NCI-H446 treated with DMSO at 0.1 percent for 48 hours (cell line): Measurements from ENCODE around the gene ECHDC1.

Experiments used
- DNase-seq: peaks from one replicate; lab custom pipeline; 2025; lab: John Stamatoyannopoulos, UW

Gene ECHDC1

DNA sequence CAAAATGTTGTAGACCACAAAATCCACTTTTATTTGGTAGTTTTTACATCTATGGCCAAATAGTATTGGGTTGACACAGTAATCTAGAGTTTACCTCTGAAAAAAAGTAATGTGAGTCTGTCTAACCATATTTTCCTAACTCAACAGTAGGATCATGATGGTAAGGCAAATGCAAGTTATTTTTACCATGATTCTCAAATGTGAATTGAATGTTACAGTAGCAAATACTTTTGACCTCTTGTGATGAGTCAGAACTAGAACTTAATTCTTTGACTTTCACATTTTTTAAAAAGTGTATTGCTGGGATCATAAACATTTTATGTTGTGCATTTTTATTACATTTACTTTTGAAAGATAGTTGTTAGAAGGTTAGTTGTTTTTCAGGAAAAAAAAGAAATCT is 54.7 kb downstream of the ECHDC1 start:
- no peak for DNase-seq

DNA sequence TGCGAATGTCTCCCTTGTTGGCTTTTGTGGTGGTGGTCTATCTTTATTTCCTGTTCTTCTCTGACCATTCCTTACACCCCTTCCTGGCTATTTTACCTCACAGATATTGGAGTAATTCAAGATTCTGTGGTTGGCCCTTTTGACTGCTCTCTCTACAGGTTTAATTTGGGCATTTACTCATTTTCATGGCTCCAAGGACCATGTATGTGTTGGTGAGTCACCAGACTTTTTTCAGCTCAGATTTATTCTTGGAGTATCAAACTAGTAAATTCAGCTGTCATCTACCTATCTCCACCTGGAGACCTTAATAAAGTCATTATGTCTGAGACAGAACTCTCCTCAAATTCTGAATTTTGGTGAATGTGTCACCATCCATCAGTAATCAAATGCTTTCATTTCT is 61.2 kb downstream of the ECHDC1 start:
- DNase-seq, result no peak

DNA sequence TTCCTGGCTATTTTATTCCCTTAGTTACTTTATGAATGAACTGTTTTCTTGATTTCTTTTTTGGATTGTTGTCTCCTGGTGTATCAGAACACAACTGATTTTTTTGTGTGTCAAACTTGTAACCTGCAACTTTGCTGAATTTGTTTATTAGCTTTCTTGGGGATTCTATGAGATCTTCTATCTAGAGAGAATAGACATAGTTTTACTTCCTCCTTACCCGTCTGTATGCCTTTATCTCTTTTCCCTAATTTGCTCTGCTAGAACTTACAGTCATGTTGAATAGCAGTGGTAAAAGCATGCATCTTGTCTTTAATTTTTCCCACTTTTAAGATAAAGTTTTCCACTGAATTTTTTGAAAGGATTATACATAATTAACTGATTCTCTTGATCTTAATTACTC is 63.6 kb downstream of the ECHDC1 start:
- DNase-seq, result no peak

DNA sequence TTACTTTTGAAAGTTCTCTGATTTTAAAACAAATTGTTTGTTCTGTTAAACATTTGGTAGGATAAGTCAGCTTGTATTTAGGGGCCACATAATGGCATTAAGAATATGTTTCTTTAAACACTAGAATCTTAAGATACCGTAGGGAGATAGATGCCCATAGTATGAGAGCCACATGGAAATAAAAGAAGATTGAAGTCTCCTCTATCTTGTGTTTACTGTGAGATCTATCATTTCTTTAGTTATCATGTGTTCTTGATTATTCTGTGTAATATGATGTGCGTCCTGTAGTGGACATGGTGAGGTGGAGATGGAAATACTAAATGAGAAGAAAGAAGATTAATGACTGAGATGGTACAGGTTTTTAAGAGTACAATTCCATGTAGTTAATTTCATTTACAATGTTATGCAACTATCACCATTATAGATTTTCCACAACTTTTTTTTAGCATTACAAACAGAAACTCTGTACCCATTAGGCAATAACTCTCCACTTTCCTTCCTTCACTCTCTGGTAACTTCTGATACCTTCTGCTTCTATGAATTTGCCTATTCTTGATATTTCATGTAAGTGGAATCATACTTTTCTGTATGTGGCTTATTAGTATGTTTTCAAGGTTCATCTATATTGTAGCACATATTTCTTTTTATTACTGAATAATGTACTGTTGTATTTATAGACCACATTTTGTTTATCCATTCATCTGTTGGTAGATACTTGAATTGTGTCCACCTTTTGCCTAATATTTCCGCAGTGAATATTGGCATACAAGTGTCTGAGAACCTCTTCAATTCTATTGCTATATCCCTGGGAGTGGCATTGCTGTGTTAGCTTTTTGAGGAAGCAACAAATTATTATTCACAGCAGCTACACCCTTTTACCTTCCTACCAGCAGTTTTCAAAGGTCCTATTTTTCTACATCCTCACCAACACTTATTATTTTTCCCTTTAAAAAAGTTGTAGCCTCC is 65.2 kb downstream of the ECHDC1 start:
- DNase-seq, result no peak

DNA sequence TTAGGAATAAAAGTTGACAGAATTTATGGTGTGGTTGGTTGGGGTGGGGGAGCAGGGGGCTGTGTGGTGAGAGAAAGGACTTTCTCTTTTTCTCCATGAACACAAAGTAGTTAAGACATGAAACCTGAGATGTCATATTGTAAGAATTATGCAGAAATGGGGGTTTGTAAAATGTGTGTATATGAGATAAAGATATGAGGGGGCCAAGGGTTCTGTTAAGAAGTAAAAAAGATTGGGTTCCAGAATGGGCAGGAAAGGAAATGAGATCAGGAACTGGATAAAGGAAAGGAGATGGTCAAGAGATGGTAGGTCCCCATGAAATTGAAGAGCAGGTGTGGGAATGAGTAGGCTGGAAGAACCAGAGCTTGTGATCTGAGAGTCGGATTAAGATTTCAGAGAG is 67.1 kb downstream of the ECHDC1 start:
- no peak for DNase-seq

DNA sequence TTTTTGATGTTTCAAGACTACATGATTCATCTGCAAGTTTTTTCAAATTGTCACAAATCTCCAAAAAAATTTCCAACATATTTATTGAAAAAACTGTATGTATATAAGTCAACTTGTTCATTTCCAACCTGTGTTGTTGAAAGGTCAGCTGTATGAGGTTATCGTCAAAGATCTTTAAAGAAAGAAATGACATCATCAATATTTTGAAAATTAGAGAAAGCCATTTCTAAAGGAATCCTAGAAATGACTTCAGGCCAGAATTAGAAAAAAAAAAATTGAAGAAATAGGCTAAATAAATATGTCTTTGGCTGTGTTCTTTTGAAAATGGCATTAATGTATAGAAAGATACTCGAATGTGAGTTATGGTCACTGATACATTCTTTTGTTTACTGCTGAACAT is 69.9 kb downstream of the ECHDC1 start:
- DNase-seq, result no peak

DNA sequence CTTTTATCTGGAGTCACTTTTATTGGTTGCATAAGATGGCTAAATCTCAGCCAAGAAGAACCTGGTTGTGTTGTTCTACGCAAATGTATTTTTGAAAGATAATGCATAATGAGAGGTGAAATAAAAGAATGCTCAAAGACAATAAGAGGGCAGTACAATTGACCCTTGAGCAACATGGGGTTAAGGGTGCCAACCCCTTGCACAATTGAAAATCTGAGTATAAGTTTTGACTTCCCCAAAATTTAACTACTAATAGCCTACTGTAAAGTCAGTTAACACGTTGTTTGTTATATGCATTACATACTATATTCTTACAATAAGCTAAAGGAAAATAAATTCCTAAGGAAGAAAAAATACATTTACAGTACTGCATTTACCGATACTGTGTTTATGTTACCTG is 70.8 kb downstream of the ECHDC1 start:
- DNase-seq, result no peak

DNA sequence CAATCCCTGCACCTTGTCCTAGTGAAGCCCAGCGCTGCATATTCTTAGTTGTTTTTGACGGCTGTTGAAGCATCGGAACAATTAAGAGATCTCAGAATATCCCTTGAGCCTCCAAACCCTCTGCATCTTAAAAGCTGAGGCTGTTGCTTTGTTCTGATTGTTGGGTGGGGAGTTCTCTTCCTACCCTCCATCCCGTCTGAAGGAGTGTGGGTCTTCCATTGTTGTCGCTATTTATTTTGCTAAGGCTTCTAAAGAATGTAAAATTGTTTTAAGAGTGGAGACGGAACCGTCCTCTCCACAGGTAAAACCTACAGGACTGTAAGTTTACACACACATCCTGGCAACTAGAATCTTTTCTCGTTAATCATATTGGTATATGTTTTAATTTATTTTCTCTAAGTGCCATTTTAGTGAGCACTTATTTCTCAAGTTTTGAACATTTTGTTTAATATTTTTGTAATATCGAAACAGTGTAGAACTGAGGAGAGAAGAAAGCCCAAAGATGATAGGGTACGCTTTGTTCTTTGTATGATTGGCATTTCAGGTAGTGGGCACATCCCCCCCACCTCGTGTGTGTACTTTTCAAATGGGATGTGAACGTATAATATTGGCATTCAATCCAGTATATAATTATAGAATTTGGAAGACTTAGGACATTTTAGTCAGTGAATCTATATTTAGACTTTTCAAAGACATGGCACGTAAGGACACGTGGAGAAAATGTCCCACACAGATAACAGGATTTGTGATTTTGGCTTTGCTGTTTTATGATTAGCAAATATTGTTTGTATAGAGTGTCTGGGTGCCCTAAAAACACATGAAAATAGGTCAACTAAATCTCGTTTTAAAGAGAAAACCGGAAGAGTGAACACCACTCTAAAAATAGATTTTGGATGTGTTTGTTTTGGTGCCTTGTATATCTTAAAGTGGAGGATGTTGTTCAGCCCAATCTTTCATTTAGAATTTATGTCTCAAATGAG is 75.5 kb downstream of the ECHDC1 start:
- DNase-seq, result no peak

DNA sequence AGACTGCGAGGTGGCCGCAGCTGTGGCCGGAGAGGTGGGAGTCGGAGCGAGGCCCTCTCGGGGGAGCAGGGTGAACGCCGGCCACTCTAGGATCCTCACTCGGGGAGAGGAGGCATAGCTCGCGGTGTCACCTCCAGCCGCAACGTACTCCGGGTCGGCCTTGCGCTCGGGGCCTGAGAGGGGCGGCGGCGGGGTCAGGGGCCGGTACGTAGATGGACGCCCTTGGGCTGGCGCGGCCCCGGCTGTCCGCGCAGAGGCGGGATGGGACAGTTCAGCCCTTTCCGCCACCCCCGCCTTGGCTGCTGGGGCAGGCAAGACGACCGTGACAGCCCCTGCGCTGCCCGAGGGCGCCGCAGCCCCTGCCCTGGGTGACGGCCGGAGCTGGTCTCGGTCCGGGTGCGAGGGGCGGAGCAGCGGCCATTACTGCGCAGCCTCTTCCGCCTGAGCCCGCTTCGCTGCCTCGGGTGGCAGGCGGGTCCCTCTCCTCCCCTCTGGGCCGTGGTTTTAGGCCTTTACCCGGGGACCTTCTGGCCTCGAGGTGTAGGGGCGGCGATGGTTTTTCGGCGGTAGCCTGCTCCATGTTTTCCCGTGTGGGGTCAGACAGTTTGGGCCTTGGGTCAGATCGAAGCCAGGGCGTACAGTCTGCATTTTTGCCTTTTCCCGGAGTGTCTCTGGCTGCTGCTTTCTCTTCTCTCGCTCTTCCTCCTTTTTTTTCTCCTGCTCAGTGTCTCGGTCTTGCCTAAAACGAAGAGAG is 76.3 kb downstream of the ECHDC1 start:
- DNase-seq, result no peak

DNA sequence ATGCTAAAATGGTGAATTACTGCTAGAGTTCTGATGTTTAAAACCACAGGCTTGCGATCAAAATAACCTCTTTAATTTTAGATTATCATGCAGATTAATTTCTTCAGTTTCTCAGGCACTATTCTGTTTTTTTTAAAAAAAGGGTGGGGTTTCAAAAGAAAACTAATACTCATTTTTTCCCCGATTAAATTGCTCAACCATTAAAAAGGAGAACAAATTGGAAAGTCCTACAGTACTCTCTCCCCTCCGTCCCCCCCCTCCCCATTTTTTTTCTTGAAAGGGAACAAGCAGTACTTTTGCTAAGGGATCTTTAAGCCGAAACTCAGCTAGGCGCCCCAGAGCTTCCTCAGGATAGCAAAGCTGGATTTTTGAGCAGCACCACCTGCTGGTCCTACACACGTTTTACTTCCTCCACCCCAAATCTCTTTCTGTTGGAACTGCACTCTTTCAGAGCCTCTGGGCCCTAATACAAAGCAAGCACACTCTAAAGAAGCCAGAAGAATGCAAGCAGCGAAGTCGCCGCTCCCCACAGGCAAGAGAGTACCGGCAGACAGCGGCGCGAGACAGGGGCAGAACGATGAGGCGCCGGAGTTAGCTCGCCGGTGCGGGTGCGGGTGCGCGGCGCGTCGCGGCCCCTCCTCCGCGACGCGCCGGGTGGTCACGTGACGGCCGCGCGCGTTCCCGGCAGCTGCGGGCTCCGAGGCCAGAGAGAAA is 77.1 kb downstream of the ECHDC1 start, which contains the start of gene RNF146:
Gene RNF146, plus strand, starts transcription at position 687 of the 714 bp plus-strand sequence. CDS start 13,475 bp downstream, outside the sequence.
- peak; percentile 70 for DNase-seq

DNA sequence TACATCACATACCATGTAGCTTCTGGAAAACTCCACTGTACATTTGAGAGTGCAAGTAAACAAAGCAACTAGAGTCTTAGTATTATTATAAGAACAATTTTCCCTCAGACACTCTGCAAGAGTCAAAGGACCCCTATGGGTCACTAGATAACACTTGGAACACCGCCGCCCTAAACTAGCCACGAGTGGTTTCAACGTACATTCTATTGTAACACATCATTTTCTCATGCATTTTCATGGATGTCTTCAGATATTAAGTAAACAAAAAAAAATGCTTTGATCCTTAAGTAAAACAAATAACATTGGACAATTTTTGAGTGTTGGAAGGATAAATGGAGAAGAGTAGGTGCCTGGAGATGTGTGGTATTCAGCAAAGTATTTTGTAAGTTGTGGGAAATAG is 79.9 kb downstream of the ECHDC1 start:
- no peak for DNase-seq

DNA sequence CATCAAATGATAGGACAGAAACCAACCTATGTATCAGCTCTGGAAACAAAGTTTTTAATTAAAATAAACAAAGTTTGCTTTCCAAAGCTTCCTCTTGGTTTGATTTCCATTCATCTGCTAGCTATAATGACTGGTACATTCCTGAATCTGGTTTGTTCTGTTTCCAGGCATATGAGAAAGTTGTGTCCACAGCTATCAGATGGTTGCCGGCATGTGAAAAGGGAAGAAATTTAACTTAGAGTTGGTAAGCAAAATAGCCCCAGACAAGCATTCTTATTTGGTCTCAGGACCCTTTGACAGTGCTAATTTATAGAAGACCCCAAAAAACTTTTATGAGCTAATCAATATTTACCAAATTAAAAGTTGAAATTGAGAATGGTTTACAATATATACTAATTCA is 80.5 kb downstream of the ECHDC1 start:
- DNase-seq, result no peak

DNA sequence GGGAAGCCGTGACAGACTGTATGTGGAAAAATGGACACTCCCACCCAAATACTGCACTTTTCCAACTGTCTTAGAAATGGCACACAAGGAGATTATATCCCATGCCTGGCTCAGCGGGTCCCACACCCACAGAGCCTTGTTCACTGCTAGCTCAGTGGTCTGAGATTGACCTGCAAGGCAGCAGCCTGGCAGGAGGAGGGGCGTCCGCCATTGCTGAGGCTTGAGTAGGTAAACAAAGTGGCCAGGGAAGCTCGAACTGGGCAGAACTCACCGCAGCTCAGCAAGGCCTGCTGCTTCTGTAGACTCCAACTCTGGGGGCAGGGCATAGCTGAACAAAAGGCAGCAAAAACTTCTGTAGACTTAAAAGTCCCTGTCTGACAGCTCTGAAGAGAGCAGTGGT is 88.1 kb downstream of the ECHDC1 start:
- no peak for DNase-seq

DNA sequence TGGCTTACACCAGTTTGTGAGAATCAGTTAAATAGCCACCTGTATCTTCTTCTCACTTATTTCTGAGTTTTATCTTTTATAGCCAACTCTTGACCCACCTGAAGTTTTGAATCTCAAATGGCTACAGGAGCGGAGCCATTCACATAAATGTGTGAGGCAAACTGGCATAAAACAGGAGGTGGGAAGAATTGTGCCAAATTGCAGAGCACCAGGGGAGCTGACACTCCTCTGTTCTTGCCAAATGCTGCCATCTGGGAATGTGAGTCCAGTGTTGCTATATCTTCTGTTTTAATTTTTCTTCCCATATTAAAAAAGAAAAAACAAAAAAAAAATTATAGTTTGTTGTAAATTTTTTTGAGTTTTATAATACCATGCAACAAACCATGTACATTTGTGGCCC is 93.8 kb downstream of the ECHDC1 start:
- no peak for DNase-seq

DNA sequence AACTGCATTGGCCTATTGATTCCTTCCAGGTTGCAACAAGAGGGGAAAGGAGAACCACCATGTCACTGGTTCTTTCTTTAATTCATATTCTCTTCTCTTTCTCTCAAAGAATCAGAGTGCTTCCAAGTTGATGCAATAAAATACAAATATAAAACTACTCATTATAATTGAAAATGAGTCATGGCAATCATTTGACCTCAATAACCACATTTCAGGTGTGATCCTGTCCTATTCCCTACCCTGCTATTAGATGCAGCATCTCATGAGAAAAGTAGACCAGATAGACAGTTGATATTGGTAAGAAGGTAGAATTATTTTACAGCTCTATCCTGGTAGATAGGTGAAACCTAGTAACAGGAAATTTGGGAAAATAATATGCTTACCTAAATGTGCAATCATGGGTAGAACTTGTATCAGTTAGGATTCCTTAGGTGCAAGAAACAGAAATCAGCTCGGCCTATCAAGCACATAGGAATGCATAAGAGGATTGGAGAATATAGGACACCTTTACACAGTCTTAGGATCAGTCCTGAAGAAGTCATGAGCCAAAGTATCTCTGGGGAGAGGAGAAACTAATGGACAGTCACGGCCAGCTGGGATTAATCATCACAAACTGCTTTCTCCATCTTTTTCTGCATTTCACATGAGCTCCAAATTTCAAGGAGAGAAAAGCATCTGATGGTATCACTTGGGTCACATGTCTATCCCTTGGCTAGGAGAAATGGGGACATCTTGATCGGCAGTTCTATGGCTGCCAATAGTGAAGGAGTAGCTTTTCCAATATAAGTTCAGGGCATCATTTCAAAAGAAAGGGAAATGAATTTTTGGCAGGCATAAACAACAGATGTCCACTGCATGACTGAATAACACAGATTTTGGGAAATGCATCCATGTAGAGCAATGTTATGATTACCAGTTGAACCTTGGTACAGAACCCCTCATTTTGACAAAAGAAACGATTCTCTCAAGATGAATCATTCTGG is 96.0 kb downstream of the ECHDC1 start:
- peak; percentile 41 for DNase-seq

DNA sequence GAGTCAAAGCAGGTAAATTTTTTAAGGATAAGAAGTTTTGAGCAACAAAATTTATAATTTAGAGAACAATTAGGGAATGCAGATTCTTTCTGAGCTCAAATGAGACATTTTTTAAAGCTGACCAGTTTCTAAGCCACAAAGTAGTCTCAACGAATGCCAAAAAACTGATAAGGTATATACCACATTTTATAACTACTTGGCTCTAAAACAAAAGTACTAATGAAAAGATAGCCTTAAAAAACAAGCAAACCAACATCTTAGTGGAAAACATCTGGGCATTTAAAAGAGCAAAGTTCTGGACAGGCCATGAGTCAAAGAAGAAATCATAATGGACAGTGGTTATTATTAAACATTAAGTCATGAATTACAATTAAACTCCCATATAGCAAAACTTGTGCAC is 99.9 kb downstream of the ECHDC1 start:
- DNase-seq, result no peak
